Keratinocyte (primary cell): Measurements from ENCODE around the gene NRG3.

Experiments
- CTCF ChIP-seq, 3 experiments: IDR thresholded peaks in 1 of 3; conservative IDR thresholded peaks in 1 of 3; optimal IDR thresholded peaks in 1 of 3; 2 replicates in 2 of 3; 3 replicates in 1 of 3; pipeline versions ENCODE3 to v1.5.1; 2011; ENCODE audit warnings: low read length in 3 of 3, mild to moderate bottlenecking in 3 of 3, moderate library complexity in 2 of 3, control low read depth in 1 of 3, inconsistent platforms in 1 of 3; ENCODE audit not compliant: insufficient read depth in 2 of 3; ENCODE audit errors: extremely low read depth in 1 of 3
- EZH2 ChIP-seq: IDR thresholded peaks from one replicate; pipeline ENCODE4 v1.6.1; 2012; ENCODE audit warnings: inconsistent platforms, mild to moderate bottlenecking, low read length, moderate library complexity

GRCh38 chr10:82294874-82295378 is 419.9 kb downstream of the NRG3 start:
- TF ChIP-seq CTCF (optimal IDR thresholded peaks at IDR 0.05 in 1 of 3, IDR thresholded peaks at IDR 0.05 in 1 of 3, conservative IDR thresholded peaks at IDR 0.05 in 1 of 3; ENCODE audit: extremely low read depth in 1 of 3, insufficient read depth in 2 of 3, low read length in 3 of 3) (no peak), EZH2 (no peak)
